HepG2 (cell line): ENCODE data around the gene KCNQ1OT1. TPM values are rescaled to one million over a fixed set of nuclear protein-coding genes. Genes with fewer than 3 reads are reported as not detected.

Experiments used
- BRD4 ChIP-seq: sonication (generic); formaldehyde crosslinking; IDR thresholded peaks from 2 replicates; pipeline ENCODE4 v1.4.0; 2020; ENCODE audit warnings: missing genetic modification reagents
- HOXA3 ChIP-seq: sonication (generic); formaldehyde crosslinking; IDR thresholded peaks from 2 replicates; pipeline ENCODE4 v1.5.0; 2020; ENCODE audit warnings: missing genetic modification reagents
- HOXA9 ChIP-seq: sonication (generic); formaldehyde crosslinking; IDR thresholded peaks from 2 replicates; pipeline ENCODE4 v1.8.1; 2022; ENCODE audit warnings: missing genetic modification reagents, mild to moderate bottlenecking, moderate library complexity, borderline replicate concordance
- MTERF4 ChIP-seq: sonication (generic); formaldehyde crosslinking; IDR thresholded peaks from 2 replicates; pipeline ENCODE4 v1.8.0; 2023; ENCODE audit warnings: mild to moderate bottlenecking, missing genetic modification reagents
- MXI1 ChIP-seq: IDR thresholded peaks from 3 replicates; pipeline ENCODE4 v1.6.1; 2012; ENCODE audit warnings: low read depth, low read length, inconsistent platforms, borderline replicate concordance
- NR2F1 ChIP-seq, 2 experiments: fragments of 450-650 bp in 1 of 2; formaldehyde crosslinking in 1 of 2; IDR thresholded peaks; 2 replicates each; pipeline versions ENCODE4 v1.5.0 to v1.6.1; 2016 to 2020; ENCODE audit warnings: mild to moderate bottlenecking in 1 of 2, missing compliant biosample characterization in 1 of 2, missing genetic modification reagents in 1 of 2, moderate library complexity in 1 of 2
- NRL ChIP-seq: sonication (generic); formaldehyde crosslinking; IDR thresholded peaks from 2 replicates; pipeline ENCODE4 v1.5.0; 2020; ENCODE audit warnings: missing genetic modification reagents, mild to moderate bottlenecking, moderate library complexity, borderline replicate concordance
- RAD21 ChIP-seq: fragments of 450-650 bp; formaldehyde crosslinking; IDR thresholded peaks from 2 replicates; pipeline ENCODE4 v1.5.0; 2020; ENCODE audit warnings: mild to moderate bottlenecking
- RBAK ChIP-seq: sonication (generic); formaldehyde crosslinking; IDR thresholded peaks from 2 replicates; pipeline ENCODE4 v1.5.1; 2020; ENCODE audit warnings: mild to moderate bottlenecking, missing genetic modification reagents
- SOX6 ChIP-seq, 2 experiments: fragments of 450-650 bp in 1 of 2; sonication (generic) in 1 of 2; formaldehyde crosslinking in 1 of 2; IDR thresholded peaks; 2 replicates each; pipeline versions ENCODE4 v1.4.0 to v1.6.1; 2017 to 2020; ENCODE audit warnings: antibody characterized with exemption in 1 of 2, mild to moderate bottlenecking in 1 of 2, missing genetic modification reagents in 1 of 2
- SP1 ChIP-seq, 2 experiments: fragments of 450-650 bp in 1 of 2; sonication (generic) in 1 of 2; formaldehyde crosslinking in 1 of 2; IDR thresholded peaks; 2 replicates each; pipeline versions ENCODE4 v1.4.0 to v1.6.1; 2016 to 2020; ENCODE audit warnings: missing genetic modification reagents in 1 of 2
- TBP ChIP-seq: sonication (generic); formaldehyde crosslinking; IDR thresholded peaks from 2 replicates; pipeline ENCODE4 v1.5.0; 2020; ENCODE audit warnings: missing genetic modification reagents
- THAP9 ChIP-seq: sonication (generic); formaldehyde crosslinking; IDR thresholded peaks from 2 replicates; pipeline ENCODE4; 2020; ENCODE audit warnings: missing genetic modification reagents, mild to moderate bottlenecking, borderline replicate concordance
- THYN1 ChIP-seq: sonication (generic); formaldehyde crosslinking; IDR thresholded peaks from 2 replicates; pipeline ENCODE4 v1.8.1; 2023; ENCODE audit warnings: low read depth, mild to moderate bottlenecking, moderate library complexity, missing genetic modification reagents, borderline replicate concordance
- ZBTB10 ChIP-seq: sonication (generic); formaldehyde crosslinking; IDR thresholded peaks from 2 replicates; pipeline ENCODE4 v1.4.0; 2020; ENCODE audit warnings: missing genetic modification reagents, borderline replicate concordance
- ZNF317 ChIP-seq: sonication (generic); formaldehyde crosslinking; IDR thresholded peaks from 2 replicates; pipeline ENCODE4 v1.5.0; 2020; ENCODE audit warnings: mild to moderate bottlenecking, missing genetic modification reagents
- ZNF382 ChIP-seq: sonication (generic); formaldehyde crosslinking; IDR thresholded peaks from 2 replicates; pipeline ENCODE4 v1.5.0; 2020; ENCODE audit warnings: missing genetic modification reagents, mild to moderate bottlenecking, borderline replicate concordance
- ZNF513 ChIP-seq: sonication (generic); formaldehyde crosslinking; conservative IDR thresholded peaks from 2 replicates; pipeline ENCODE4 v1.5.0; 2020; ENCODE audit warnings: missing genetic modification reagents
- ZNF879 ChIP-seq: sonication (generic); formaldehyde crosslinking; IDR thresholded peaks from 2 replicates; pipeline ENCODE4 v1.8.1; 2023; ENCODE audit warnings: missing genetic modification reagents
- polyA plus RNA-seq, 8 experiments: library from polyadenylated mRNA; depleted of rRNA in 3 of 8; stranded (reverse) in 7 of 8; unstranded in 1 of 8; fragments of >200 nt; fragmentation: Illumina TruSeq in 4 of 8; extraction: Trizol in 4 of 8; gene quantifications; 2 replicates each; pipeline versions ENCODE4 v1.2.1 to v1.2.3, GENCODE V29; 2011 to 2016; ENCODE audit warnings: low read depth in 4 of 8, missing spikeins in 1 of 8, mixed read lengths in 1 of 8; ENCODE audit not compliant: insufficient read depth in 1 of 8
- total RNA-seq, 5 experiments: library from RNA; depleted of rRNA; stranded (reverse); fragments of >200 nt; fragmentation: Illumina TruSeq; extraction: Trizol; gene quantifications; 2 replicates each; pipeline ENCODE4 v1.2.3, GENCODE V29; 2016; ENCODE audit warnings: low read depth in 1 of 5

The KCNQ1OT1 gene
- total and polyA plus RNA-seq, 2 of the 13 experiments (the other 11 are each of a cell fraction or from before 2014, with no cell fraction given) = 1.3 to 18.9 TPM

GRCh38 chr11:2731130-2732125, 31.6 kb upstream of the KCNQ1OT1 start (continued):
- no peak for TF ChIP-seq ZNF382 (CRISPR knock-in tag)
- no peak; the same call in none of the 2 replicates for TF ChIP-seq HOXA3 (CRISPR knock-in tag)
- no peak for TF ChIP-seq HOXA9
- TF ChIP-seq THYN1 (CRISPR knock-in tag) = 0 out of 2 replicates have a peak, but pooled peaks have one; percentile 6
- TF ChIP-seq SP1 (IDR thresholded peaks at IDR 0.05) = no peak
- no peak for TF ChIP-seq SP1 (CRISPR knock-in tag; IDR thresholded peaks at IDR 0.05)
- TF ChIP-seq ZNF513 = no peak
- TF ChIP-seq MXI1 = no peak
- peak; percentile 32; the same call in 1 of the 2 replicates for TF ChIP-seq RAD21
- no peak for TF ChIP-seq SOX6 (IDR thresholded peaks at IDR 0.05)
- TF ChIP-seq SOX6 (CRISPR knock-in tag; IDR thresholded peaks at IDR 0.05) = no peak
- peak; percentile 75; the same call in 1 of the 2 replicates for TF ChIP-seq ZBTB10 (CRISPR knock-in tag)
- 0 out of 2 replicates have a peak, but pooled peaks have one; percentile 38 for TF ChIP-seq NRL
- no peak for TF ChIP-seq TBP
- no peak for TF ChIP-seq ZNF317 (CRISPR knock-in tag)
- 0 out of 2 replicates have a peak, but pooled peaks have one; percentile 54 for TF ChIP-seq MTERF4 (CRISPR knock-in tag)
- 0 out of 4 replicates have a peak, but pooled peaks of 1 of the 2 experiments have one; percentile 32 for TF ChIP-seq NR2F1 (CRISPR knock-in tag; IDR thresholded peaks at IDR 0.05)
- peak; percentile 80; the same call in 1 of the 2 replicates for TF ChIP-seq ZNF879
- peak; percentile 48; the same call in 1 of the 2 replicates for TF ChIP-seq THAP9 (CRISPR knock-in tag)
- TF ChIP-seq RBAK (CRISPR knock-in tag) = no peak
- peak; percentile 84 for TF ChIP-seq BRD4 (CRISPR knock-in tag)
